Spleen (tissue), 7 donors: Measurements from ENCODE around the gene COL5A1.

Source experiments
- POLR2AphosphoS5 ChIP-seq, 3 donors: sonication (generic); formaldehyde crosslinking; IDR thresholded peaks; one replicate each; pipeline ENCODE4 v1.5.1; 2017; ENCODE audit warnings: antibody characterized with exemption in 3 of 3
- TF ChIP-seq, protein P1 (sequence below), 11 experiments: fragments of 200-600 bp in 7 of 11; fragments of 450-650 bp in 4 of 11; sonication (generic) in 4 of 11; IDR thresholded peaks in 8 of 11; conservative IDR thresholded peaks in 3 of 11; 1 replicate in 7 of 11; 2 replicates in 4 of 11; pipeline versions ENCODE4 v1.4.0 to v1.8.0; 2016 to 2021; ENCODE audit warnings: antibody characterized with exemption in 11 of 11, inconsistent platforms in 4 of 11, mild to moderate bottlenecking in 1 of 11
- donor health status: DM: no; HTN: no; CAD: no; lungs with moderate emphysema.
- donor health status: DM: no; HTN: no; CAD: no.
- donor health status: DM: no; HTN: no; CAD: no.

DNA sequence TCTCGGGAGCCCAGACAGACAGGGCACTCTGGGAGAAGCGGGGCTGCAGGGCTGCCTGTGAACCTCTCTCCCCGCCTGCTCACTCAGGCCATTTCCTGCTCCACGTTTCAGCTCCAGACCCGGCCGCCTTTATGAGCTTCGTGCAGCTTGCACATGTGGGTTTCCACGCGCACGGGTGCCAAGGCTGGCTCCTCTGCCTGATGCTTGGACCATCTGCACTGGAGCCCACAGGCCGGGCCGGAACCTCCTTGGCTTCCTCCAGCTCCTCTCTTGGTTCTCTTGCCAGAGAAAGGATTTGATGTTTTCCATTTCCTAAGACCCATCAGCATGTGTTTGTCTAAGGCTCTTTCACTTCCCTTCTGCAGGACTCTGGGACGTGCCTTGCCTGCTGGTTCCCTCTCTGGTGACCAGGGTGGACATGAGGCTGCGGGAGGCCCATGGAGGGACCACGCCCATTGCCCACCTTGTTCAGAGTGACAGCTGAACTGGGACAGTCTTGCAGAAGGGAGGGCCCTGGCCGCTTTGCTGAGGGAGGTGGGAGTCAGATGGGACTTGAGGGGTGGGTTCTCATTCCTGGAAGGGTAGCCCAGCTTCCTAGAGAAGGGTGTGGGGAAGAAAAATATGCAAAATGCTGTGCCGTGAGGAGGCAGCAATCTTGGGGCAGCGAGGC lies 23.3 kb upstream of the COL5A1 start:
- no peak for TF ChIP-seq POLR2AphosphoS5 (IDR thresholded peaks at IDR 0.05)
- TF ChIP-seq, protein P1, sequence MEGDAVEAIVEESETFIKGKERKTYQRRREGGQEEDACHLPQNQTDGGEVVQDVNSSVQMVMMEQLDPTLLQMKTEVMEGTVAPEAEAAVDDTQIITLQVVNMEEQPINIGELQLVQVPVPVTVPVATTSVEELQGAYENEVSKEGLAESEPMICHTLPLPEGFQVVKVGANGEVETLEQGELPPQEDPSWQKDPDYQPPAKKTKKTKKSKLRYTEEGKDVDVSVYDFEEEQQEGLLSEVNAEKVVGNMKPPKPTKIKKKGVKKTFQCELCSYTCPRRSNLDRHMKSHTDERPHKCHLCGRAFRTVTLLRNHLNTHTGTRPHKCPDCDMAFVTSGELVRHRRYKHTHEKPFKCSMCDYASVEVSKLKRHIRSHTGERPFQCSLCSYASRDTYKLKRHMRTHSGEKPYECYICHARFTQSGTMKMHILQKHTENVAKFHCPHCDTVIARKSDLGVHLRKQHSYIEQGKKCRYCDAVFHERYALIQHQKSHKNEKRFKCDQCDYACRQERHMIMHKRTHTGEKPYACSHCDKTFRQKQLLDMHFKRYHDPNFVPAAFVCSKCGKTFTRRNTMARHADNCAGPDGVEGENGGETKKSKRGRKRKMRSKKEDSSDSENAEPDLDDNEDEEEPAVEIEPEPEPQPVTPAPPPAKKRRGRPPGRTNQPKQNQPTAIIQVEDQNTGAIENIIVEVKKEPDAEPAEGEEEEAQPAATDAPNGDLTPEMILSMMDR (IDR thresholded peaks at IDR 0.05 in 8 of 11, conservative IDR thresholded peaks at IDR 0.05 in 3 of 11) = no peak
